Endothelial cell of umbilical vein (primary cell): ENCODE measurements around the gene TMEM41A. TPM values are rescaled to one million over a fixed set of nuclear protein-coding genes. Genes with fewer than 3 reads are reported as not detected.

Source experiments
- BruUV-seq: library from RNA; stranded (reverse); fragments of 400-500 nt; replicated peaks from 2 replicates; lab custom pipeline; 2021; lab: Mats Ljungman, UMichigan
- CTCF ChIA-PET: fragments of 300-600, 350-600 bp; sonication (Branson Sonifier 250); formaldehyde crosslinking; loops from one replicate; lab custom pipeline; 2021; ENCODE audit warnings: antibody characterized with exemption, inconsistent platforms; lab: Charles Lee
- POLR2A ChIA-PET: fragments of 300-600, 350-600 bp; sonication (Branson Sonifier 250); formaldehyde crosslinking; loops from one replicate; lab custom pipeline; 2021; ENCODE audit warnings: antibody characterized with exemption, inconsistent platforms; lab: Charles Lee
- DNase-seq: peaks from one replicate; pipeline ENCODE4 v3.0.0-alpha.2; 2011; ENCODE audit warnings: low read depth, low spot score
- FAIRE-seq: peaks from 2 replicates; lab custom pipeline; 2011; peaks lifted over from hg19 to GRCh38; lab: Jason Lieb, UNC
- H2AFZ ChIP-seq: 2 replicates; pipeline ENCODE4 v1.6.0; 2012; ENCODE audit warnings: low read depth, low read length, control low read depth, inconsistent platforms
- H3K27ac ChIP-seq: 2 replicates; pipeline ENCODE4 v1.5.1; 2011; ENCODE audit warnings: low read depth, mild to moderate bottlenecking, control low read depth, low read length, moderate library complexity; ENCODE audit not compliant: insufficient read depth
- H3K27me3 ChIP-seq, 2 experiments: 2 replicates each; pipeline versions ENCODE4 v1.6.0 to v1.6.1; 2011; ENCODE audit warnings: low read length in 2 of 2, mixed read lengths in 1 of 2; ENCODE audit not compliant: control insufficient read depth in 2 of 2, insufficient read depth in 2 of 2
- H3K36me3 ChIP-seq, 2 experiments: 2 replicates in 1 of 2; 3 replicates in 1 of 2; pipeline ENCODE4 v1.5.1; 2011; ENCODE audit warnings: low read length in 2 of 2, mild to moderate bottlenecking in 1 of 2, moderate library complexity in 1 of 2; ENCODE audit not compliant: control insufficient read depth in 2 of 2, insufficient read depth in 2 of 2; ENCODE audit errors: extremely low read depth in 1 of 2
- H3K4me1 ChIP-seq: 3 replicates; pipeline ENCODE4 v1.5.1; 2011; ENCODE audit warnings: mild to moderate bottlenecking, low read length; ENCODE audit not compliant: control insufficient read depth, insufficient read depth; ENCODE audit errors: extremely low read depth
- H3K4me2 ChIP-seq: 2 replicates; pipeline ENCODE4 v1.6.1; 2011; ENCODE audit warnings: low read length, control low read depth, mixed read lengths; ENCODE audit not compliant: insufficient read depth
- H3K4me3 ChIP-seq, 3 experiments: fragments of 200-600 bp in 1 of 3; sonication (generic), shearing (Covaris generic) in 1 of 3; replicated peaks in 1 of 3; 2 replicates each; pipeline ENCODE4 v1.5.1; 2011 to 2016; ENCODE audit warnings: control low read depth in 3 of 3, low read length in 3 of 3, mild to moderate bottlenecking in 2 of 3, inconsistent platforms in 1 of 3, low read depth in 1 of 3, moderate library complexity in 1 of 3; ENCODE audit not compliant: insufficient read depth in 1 of 3
- H3K79me2 ChIP-seq: 2 replicates; pipeline ENCODE4 v1.6.0; 2012; ENCODE audit warnings: low read length, inconsistent platforms; ENCODE audit not compliant: control insufficient read depth, insufficient read depth
- H3K9ac ChIP-seq: replicated peaks from 2 replicates; pipeline ENCODE3; 2011; ENCODE audit warnings: low read length, control low read depth; ENCODE audit not compliant: insufficient read depth; ENCODE audit errors: extremely low read depth
- H3K9me1 ChIP-seq: replicated peaks from 3 replicates; pipeline ENCODE4 v1.6.0; 2011; ENCODE audit warnings: mild to moderate bottlenecking, low read length; ENCODE audit not compliant: control insufficient read depth, insufficient read depth; ENCODE audit errors: extremely low read depth
- H3K9me3 ChIP-seq: replicated peaks from 2 replicates; pipeline ENCODE4 v1.5.1; 2012; ENCODE audit warnings: low read length, inconsistent platforms; ENCODE audit not compliant: control insufficient read depth, insufficient read depth
- H4K20me1 ChIP-seq: replicated peaks from 2 replicates; pipeline ENCODE3; 2011; ENCODE audit warnings: mild to moderate bottlenecking, low read length; ENCODE audit not compliant: control insufficient read depth, insufficient read depth; ENCODE audit errors: extremely low read depth
- EZH2 ChIP-seq: IDR thresholded peaks from 2 replicates; pipeline ENCODE4 v1.6.1; 2012; ENCODE audit warnings: borderline replicate concordance, low read depth, mild to moderate bottlenecking, moderate library complexity, low read length, inconsistent platforms; ENCODE audit not compliant: severe bottlenecking
- FOS ChIP-seq: IDR thresholded peaks from 2 replicates; pipeline ENCODE4 v1.6.1; 2011; ENCODE audit warnings: mild to moderate bottlenecking, low read length, moderate library complexity, borderline replicate concordance; ENCODE audit not compliant: insufficient read depth
- GATA2 ChIP-seq: IDR thresholded peaks from 2 replicates; pipeline ENCODE4 v1.7.0; 2011; ENCODE audit warnings: low read depth, mild to moderate bottlenecking, moderate library complexity, mixed read lengths, low read length; ENCODE audit not compliant: insufficient read length, insufficient read depth
- JUN ChIP-seq: IDR thresholded peaks from 2 replicates; pipeline ENCODE4 v1.6.1; 2011; ENCODE audit warnings: borderline replicate concordance, low read depth; ENCODE audit not compliant: insufficient read length, insufficient read depth
- MYC ChIP-seq: IDR thresholded peaks from one replicate; pipeline ENCODE4 v1.6.1; 2011; ENCODE audit warnings: mild to moderate bottlenecking, low read depth, low read length
- POLR2A ChIP-seq: IDR thresholded peaks from 2 replicates; pipeline ENCODE4 v1.6.1; 2012; ENCODE audit warnings: low read depth, mild to moderate bottlenecking, control low read depth, low read length
- POLR2AphosphoS5 ChIP-seq: IDR thresholded peaks from 2 replicates; pipeline ENCODE4 v1.6.1; 2012; ENCODE audit warnings: low read depth, mild to moderate bottlenecking, control low read depth, low read length, moderate library complexity; ENCODE audit not compliant: insufficient read depth
- dilution Hi-C: fragments of 300-500 bp; cut with MboI; formaldehyde crosslinking; loops from one replicate; pipeline ENCODE4 v1.15.0; 2019; ENCODE audit warnings: low sequenced_read_pairs; ENCODE audit not compliant: extremely low pct_ligation_motif_present
- intact Hi-C: fragments of 100-400 bp; cut with micrococcal nuclease; formaldehyde crosslinking; loops from one replicate; pipeline ENCODE4 v1.10.0; 2022
- polyA plus RNA-seq, 4 experiments: library from polyadenylated mRNA; depleted of rRNA in 3 of 4; stranded (reverse) in 3 of 4; unstranded in 1 of 4; fragments of >200 nt; gene quantifications; 2 replicates each; pipeline versions ENCODE4 v1.2.1 to v1.2.3, GENCODE V29; 2011 to 2012; ENCODE audit warnings: missing spikeins in 1 of 4
- total RNA-seq: library from RNA; stranded (reverse); gene quantifications from 2 replicates; pipeline ENCODE4 v1.2.3, GENCODE V29; 2021
- TF ChIP-seq, protein P1 (sequence below): IDR thresholded peaks from 2 replicates; pipeline ENCODE4 v1.6.1; 2011; ENCODE audit not compliant: insufficient read depth, insufficient read length
- TF ChIP-seq, protein P2 (sequence below), 2 donors: IDR thresholded peaks; 1 replicate in 1 of 2; 2 replicates in 1 of 2; pipeline ENCODE4 v1.5.1; 2011; ENCODE audit warnings: low read length in 2 of 2, mild to moderate bottlenecking in 2 of 2, moderate library complexity in 2 of 2, control low read depth in 1 of 2, inconsistent platforms in 1 of 2, low read depth in 1 of 2; ENCODE audit not compliant: insufficient read depth in 1 of 2; ENCODE audit errors: extremely low read depth in 1 of 2

TMEM41A gene
- total and polyA plus RNA-seq, 2 donors (not counting 3 experiments of a cell fraction or from before 2014, with no cell fraction given): 15.9 to 16.0 TPM

DNA sequence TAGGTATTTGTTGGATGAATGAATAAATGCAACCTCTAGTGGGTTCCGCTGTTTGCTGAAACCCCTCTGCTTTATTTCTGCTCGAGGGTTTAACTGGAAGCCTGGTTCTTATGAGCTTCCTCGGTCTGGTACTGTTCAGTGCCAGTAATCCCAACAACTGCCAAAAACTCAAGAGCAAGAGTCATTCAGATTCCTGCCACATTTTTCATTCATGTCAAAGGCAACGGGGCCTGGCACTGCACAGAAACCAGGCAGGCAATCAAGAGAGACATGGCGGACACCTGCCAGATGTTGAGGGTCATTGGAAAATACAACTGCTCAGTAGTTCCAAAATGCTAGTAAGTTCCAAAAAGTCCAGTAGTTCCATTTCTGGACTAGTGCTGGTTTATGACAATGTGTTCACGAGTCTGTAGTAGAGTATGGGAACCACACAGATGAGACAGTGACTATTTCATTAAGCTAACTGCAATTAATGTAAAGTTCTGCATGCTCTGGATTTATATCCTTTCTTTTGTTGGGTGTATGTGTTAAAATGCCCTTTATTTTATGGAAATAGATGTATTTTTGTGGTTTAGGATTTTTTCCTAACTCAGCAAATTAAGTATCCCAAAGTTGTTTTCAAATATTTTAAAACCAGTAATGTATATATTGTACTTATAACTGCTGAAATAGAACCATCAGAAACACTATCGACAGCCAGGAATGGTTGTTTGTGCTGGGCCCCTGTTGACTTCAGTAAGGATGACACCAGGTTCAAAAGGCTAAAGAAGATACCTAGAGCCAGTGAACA, 22.7 kb upstream of the TMEM41A start:
- Histone ChIP-seq H3K9me3 (no peaks in the 10 kb centered on the region), H3K4me3 (no peak overlapping the region), H3K36me3 (no peaks in the 10 kb centered on the region), H2AFZ (no peak overlapping the region), H3K27me3 (no peaks in the 10 kb centered on the region), H3K9me1 (no peaks in the 10 kb centered on the region), H4K20me1 (no peaks in the 10 kb centered on the region), H3K79me2 (no peaks in the 10 kb centered on the region), H3K4me1 (no peaks in the 10 kb centered on the region), H3K27ac (no peak overlapping the region), H3K4me2 (no peak overlapping the region), H3K9ac (no peak overlapping the region)
- intact Hi-C loops (no loop called here), dilution Hi-C loops (no loop called here)
- FAIRE-seq (no peak), DNase-seq (no peak)
- CTCF ChIA-PET: no interaction called here
- POLR2A ChIA-PET: no interaction called here
- no TSS peak for BruUV-seq
- TF ChIP-seq, protein P1, sequence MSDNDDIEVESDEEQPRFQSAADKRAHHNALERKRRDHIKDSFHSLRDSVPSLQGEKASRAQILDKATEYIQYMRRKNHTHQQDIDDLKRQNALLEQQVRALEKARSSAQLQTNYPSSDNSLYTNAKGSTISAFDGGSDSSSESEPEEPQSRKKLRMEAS: no peak
- TF ChIP-seq FOS (no peak), POLR2A (no peak), POLR2AphosphoS5 (no peak), GATA2 (no peak), JUN (no peak), EZH2 (no peak), MYC (no peak)
- TF ChIP-seq, protein P2, sequence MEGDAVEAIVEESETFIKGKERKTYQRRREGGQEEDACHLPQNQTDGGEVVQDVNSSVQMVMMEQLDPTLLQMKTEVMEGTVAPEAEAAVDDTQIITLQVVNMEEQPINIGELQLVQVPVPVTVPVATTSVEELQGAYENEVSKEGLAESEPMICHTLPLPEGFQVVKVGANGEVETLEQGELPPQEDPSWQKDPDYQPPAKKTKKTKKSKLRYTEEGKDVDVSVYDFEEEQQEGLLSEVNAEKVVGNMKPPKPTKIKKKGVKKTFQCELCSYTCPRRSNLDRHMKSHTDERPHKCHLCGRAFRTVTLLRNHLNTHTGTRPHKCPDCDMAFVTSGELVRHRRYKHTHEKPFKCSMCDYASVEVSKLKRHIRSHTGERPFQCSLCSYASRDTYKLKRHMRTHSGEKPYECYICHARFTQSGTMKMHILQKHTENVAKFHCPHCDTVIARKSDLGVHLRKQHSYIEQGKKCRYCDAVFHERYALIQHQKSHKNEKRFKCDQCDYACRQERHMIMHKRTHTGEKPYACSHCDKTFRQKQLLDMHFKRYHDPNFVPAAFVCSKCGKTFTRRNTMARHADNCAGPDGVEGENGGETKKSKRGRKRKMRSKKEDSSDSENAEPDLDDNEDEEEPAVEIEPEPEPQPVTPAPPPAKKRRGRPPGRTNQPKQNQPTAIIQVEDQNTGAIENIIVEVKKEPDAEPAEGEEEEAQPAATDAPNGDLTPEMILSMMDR (IDR thresholded peaks at IDR 0.05; ENCODE audit: extremely low read depth in 1 of 2, insufficient read depth in 1 of 2, low read depth in 1 of 2, low read length in 2 of 2): no peak
